GM12878 (cell line): ENCODE results near the gene BDH1. TPM values are rescaled to one million over a fixed set of nuclear protein-coding genes. Genes with fewer than 3 reads are reported as not detected.

Source experiments
- BHLHE40 ChIP-seq, 2 experiments: fragments of 450-650 bp in 1 of 2; IDR thresholded peaks; 2 replicates each; pipeline ENCODE4 v1.6.1; 2011 to 2017; ENCODE audit warnings: low read depth in 2 of 2, borderline replicate concordance in 1 of 2, improper control_type of control experiment in 1 of 2, low read length in 1 of 2, mild to moderate bottlenecking in 1 of 2
- CREM ChIP-seq: IDR thresholded peaks from 2 replicates; pipeline ENCODE4 v1.6.1; 2014; ENCODE audit warnings: antibody characterized with exemption, low read depth
- HCFC1 ChIP-seq: fragments of 150-350 bp; IDR thresholded peaks from 2 replicates; pipeline ENCODE4 v1.6.1; 2014; ENCODE audit warnings: low read length
- HDGF ChIP-seq: fragments of 450-650 bp; IDR thresholded peaks from 2 replicates; pipeline ENCODE4 v1.6.1; 2016; ENCODE audit warnings: antibody characterized with exemption
- IKZF2 ChIP-seq, 2 experiments: fragments of 450-650 bp; IDR thresholded peaks; 2 replicates each; pipeline ENCODE4 v1.6.1; 2017; ENCODE audit warnings: mild to moderate bottlenecking in 2 of 2, moderate library complexity in 2 of 2
- MTA3 ChIP-seq: IDR thresholded peaks from 2 replicates; pipeline ENCODE4 v1.6.1; 2012; ENCODE audit warnings: low read length, inconsistent platforms, borderline replicate concordance
- NFIC ChIP-seq: IDR thresholded peaks from 2 replicates; pipeline ENCODE4 v1.6.1; 2012; ENCODE audit warnings: low read depth, mild to moderate bottlenecking, inconsistent platforms, low read length, moderate library complexity
- NFXL1 ChIP-seq: fragments of 450-650 bp; IDR thresholded peaks from 2 replicates; pipeline ENCODE4 v1.6.1; 2017; ENCODE audit warnings: antibody characterized with exemption, mild to moderate bottlenecking, borderline replicate concordance
- PML ChIP-seq: IDR thresholded peaks from 2 replicates; pipeline ENCODE4 v1.6.1; 2012; ENCODE audit warnings: low read length, inconsistent platforms
- POLR2AphosphoS5 ChIP-seq: IDR thresholded peaks from 2 replicates; pipeline ENCODE4 v1.6.1; 2011; ENCODE audit warnings: mild to moderate bottlenecking, low read length, inconsistent platforms
- SMAD5 ChIP-seq: IDR thresholded peaks from 2 replicates; pipeline ENCODE4 v1.6.1; 2016; ENCODE audit warnings: antibody characterized with exemption, low read depth
- SP1 ChIP-seq: IDR thresholded peaks from one replicate; pipeline ENCODE4 v1.6.1; 2011; ENCODE audit warnings: low read depth, low read length
- STAT1 ChIP-seq: fragments of 450-650 bp; conservative IDR thresholded peaks from 2 replicates; pipeline ENCODE4 v1.6.1; 2014; ENCODE audit warnings: antibody characterized with exemption, mild to moderate bottlenecking
- polyA plus RNA-seq, 11 experiments: library from polyadenylated mRNA; depleted of rRNA in 4 of 11; unstranded in 6 of 11; stranded (reverse) in 5 of 11; fragments of >200 nt; fragmentation: Nextera tagmentation in 4 of 11; fragmentation: Illumina TruSeq in 1 of 11; extraction: Ambion mirVana in 4 of 11; extraction: Trizol in 1 of 11; gene quantifications; 1 replicate in 1 of 11; 2 replicates in 10 of 11; pipeline versions ENCODE4 v1.2.1 to v1.2.3, GENCODE V29; 2011 to 2016; ENCODE audit warnings: inconsistent platforms in 2 of 11, missing spikeins in 2 of 11, low read depth in 1 of 11
- total RNA-seq, 4 experiments: library from RNA; depleted of rRNA in 3 of 4; stranded (reverse); fragments of >200 nt in 3 of 4; fragmentation: Illumina TruSeq in 1 of 4; extraction: Trizol in 1 of 4; gene quantifications; 2 replicates each; pipeline versions ENCODE4 v1.2.1 to v1.2.3, GENCODE V29; 2013 to 2021
- TF ChIP-seq, protein P1 (sequence below): fragments of 450-650 bp; formaldehyde crosslinking; IDR thresholded peaks from 2 replicates; pipeline ENCODE4 v1.4.0; 2022; ENCODE audit warnings: mild to moderate bottlenecking, moderate library complexity
- TF ChIP-seq, protein P2 (sequence below): fragments of 450-650 bp; IDR thresholded peaks from 2 replicates; pipeline ENCODE4 v1.6.1; 2016; ENCODE audit warnings: mild to moderate bottlenecking
- TF ChIP-seq, protein P3 (sequence below): IDR thresholded peaks from 2 replicates; pipeline ENCODE4 v1.6.1; 2012; ENCODE audit warnings: mild to moderate bottlenecking, low read depth, low read length

The BDH1 gene
- total and polyA plus RNA-seq, 10 of the 15 experiments (the other 5 are each of a cell fraction or from before 2014, with no cell fraction given), result 11.3 to 84.5 (median 60.3) TPM

DNA sequence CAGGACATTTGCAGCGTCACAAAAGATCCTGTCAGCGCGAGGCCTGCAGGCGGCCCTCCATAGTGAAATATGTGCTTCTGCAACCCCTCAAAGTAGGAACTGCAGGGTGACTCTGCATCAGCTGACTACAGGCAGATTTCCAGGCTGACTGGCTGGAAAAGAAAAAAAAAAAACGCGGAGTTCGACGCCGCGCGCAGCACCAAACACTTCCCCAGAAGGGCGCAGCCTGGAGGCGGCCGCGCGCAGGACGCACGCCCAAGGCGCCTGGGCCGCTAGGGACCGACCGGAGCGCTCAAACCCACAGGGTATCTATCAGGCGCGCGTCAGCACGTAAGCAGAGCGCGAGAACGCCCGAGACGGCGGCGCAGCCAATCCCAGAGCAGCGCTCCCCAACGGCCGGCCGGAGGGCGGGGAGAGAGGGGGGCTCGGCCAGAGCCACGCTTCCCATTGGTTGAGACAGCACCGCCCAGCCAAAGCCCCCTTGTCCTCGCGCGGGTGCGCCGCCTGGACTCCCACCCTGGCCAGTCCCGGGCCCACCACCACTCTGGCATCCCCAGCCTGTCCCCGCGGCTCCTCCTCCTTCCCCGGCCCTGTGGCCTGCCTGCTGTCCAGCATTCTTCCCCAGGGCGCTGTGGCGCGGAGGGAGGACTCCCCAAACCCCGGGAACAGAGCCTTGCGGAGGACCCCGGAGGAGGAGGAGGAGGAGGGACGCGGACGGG is 1.0 kb downstream of the BDH1 start (continued):
- TF ChIP-seq, protein P1, sequence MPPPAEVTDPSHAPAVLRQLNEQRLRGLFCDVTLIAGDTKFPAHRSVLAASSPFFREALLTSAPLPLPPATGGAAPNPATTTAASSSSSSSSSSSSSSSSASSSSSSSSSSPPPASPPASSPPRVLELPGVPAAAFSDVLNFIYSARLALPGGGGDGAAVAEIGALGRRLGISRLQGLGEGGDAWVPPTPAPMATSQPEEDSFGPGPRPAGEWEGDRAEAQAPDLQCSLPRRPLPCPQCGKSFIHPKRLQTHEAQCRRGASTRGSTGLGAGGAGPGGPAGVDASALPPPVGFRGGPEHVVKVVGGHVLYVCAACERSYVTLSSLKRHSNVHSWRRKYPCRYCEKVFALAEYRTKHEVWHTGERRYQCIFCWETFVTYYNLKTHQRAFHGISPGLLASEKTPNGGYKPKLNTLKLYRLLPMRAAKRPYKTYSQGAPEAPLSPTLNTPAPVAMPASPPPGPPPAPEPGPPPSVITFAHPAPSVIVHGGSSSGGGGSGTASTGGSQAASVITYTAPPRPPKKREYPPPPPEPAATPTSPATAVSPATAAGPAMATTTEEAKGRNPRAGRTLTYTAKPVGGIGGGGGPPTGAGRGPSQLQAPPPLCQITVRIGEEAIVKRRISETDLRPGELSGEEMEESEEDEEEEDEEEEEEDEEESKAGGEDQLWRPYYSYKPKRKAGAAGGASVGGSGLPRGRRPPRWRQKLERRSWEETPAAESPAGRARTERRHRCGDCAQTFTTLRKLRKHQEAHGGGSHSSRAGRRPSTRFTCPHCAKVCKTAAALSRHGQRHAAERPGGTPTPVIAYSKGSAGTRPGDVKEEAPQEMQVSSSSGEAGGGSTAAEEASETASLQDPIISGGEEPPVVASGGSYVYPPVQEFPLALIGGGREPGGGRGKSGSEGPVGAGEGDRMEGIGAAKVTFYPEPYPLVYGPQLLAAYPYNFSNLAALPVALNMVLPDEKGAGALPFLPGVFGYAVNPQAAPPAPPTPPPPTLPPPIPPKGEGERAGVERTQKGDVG (CRISPR knock-in tag), result no peak
- TF ChIP-seq NFXL1 (peak; percentile 98), PML (0 out of 2 replicates have a peak, but pooled peaks have one; percentile 63), SP1 (peak; percentile 78), SMAD5 (0 out of 2 replicates have a peak, but pooled peaks have one; percentile 21), HCFC1 (peak; percentile 38; the same call in 1 of the 2 replicates), MTA3 (no peak), STAT1 (no peak), HDGF (peak; percentile 88), NFIC (no peak), BHLHE40 (IDR thresholded peaks at IDR 0.05; ENCODE audit: borderline replicate concordance in 1 of 2, low read depth in 2 of 2, low read length in 1 of 2) (peak; percentile 38 to 57; a peak in 2 of 4 replicates), POLR2AphosphoS5 (peak; percentile 52; the same call in 1 of the 2 replicates), IKZF2 (IDR thresholded peaks at IDR 0.05) (peak in 1 of 2 experiments; percentile 51; a peak in 1 of 4 replicates), CREM (peak; percentile 87; the same call in 1 of the 2 replicates)
- TF ChIP-seq, protein P2, sequence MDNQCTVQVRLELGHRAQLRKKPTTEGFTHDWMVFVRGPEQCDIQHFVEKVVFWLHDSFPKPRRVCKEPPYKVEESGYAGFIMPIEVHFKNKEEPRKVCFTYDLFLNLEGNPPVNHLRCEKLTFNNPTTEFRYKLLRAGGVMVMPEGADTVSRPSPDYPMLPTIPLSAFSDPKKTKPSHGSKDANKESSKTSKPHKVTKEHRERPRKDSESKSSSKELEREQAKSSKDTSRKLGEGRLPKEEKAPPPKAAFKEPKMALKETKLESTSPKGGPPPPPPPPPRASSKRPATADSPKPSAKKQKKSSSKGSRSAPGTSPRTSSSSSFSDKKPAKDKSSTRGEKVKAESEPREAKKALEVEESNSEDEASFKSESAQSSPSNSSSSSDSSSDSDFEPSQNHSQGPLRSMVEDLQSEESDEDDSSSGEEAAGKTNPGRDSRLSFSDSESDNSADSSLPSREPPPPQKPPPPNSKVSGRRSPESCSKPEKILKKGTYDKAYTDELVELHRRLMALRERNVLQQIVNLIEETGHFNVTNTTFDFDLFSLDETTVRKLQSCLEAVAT, result 0 out of 2 replicates have a peak, but pooled peaks have one; percentile 5
- TF ChIP-seq, protein P3, sequence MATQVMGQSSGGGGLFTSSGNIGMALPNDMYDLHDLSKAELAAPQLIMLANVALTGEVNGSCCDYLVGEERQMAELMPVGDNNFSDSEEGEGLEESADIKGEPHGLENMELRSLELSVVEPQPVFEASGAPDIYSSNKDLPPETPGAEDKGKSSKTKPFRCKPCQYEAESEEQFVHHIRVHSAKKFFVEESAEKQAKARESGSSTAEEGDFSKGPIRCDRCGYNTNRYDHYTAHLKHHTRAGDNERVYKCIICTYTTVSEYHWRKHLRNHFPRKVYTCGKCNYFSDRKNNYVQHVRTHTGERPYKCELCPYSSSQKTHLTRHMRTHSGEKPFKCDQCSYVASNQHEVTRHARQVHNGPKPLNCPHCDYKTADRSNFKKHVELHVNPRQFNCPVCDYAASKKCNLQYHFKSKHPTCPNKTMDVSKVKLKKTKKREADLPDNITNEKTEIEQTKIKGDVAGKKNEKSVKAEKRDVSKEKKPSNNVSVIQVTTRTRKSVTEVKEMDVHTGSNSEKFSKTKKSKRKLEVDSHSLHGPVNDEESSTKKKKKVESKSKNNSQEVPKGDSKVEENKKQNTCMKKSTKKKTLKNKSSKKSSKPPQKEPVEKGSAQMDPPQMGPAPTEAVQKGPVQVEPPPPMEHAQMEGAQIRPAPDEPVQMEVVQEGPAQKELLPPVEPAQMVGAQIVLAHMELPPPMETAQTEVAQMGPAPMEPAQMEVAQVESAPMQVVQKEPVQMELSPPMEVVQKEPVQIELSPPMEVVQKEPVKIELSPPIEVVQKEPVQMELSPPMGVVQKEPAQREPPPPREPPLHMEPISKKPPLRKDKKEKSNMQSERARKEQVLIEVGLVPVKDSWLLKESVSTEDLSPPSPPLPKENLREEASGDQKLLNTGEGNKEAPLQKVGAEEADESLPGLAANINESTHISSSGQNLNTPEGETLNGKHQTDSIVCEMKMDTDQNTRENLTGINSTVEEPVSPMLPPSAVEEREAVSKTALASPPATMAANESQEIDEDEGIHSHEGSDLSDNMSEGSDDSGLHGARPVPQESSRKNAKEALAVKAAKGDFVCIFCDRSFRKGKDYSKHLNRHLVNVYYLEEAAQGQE, result peak; percentile 32; the same call in 1 of the 2 replicates
